ENCODE data around the gene EEF2.

- no peak for TF ChIP-seq CTCF (IDR thresholded peaks at IDR 0.05; ENCODE audit: poor library complexity, severe bottlenecking)
- TF ChIP-seq TAF1 (IDR thresholded peaks at IDR 0.05; ENCODE audit: low read depth): no peak
Measured at GRCh38 chr19:3958836-3959765, 26.2 kb downstream of the EEF2 start.

All from neural cell (in vitro differentiated cells).